Keratinocyte (primary cell): ENCODE results near the gene TNNT3.

Experiments used
- CTCF ChIP-seq, 3 experiments: IDR thresholded peaks in 1 of 3; conservative IDR thresholded peaks in 1 of 3; optimal IDR thresholded peaks in 1 of 3; 2 replicates in 2 of 3; 3 replicates in 1 of 3; pipeline versions ENCODE3 to v1.5.1; 2011; ENCODE audit warnings: low read length in 3 of 3, mild to moderate bottlenecking in 3 of 3, moderate library complexity in 2 of 3, control low read depth in 1 of 3, inconsistent platforms in 1 of 3; ENCODE audit not compliant: insufficient read depth in 2 of 3; ENCODE audit errors: extremely low read depth in 1 of 3
- EZH2 ChIP-seq: IDR thresholded peaks from one replicate; pipeline ENCODE4 v1.6.1; 2012; ENCODE audit warnings: inconsistent platforms, mild to moderate bottlenecking, low read length, moderate library complexity

DNA sequence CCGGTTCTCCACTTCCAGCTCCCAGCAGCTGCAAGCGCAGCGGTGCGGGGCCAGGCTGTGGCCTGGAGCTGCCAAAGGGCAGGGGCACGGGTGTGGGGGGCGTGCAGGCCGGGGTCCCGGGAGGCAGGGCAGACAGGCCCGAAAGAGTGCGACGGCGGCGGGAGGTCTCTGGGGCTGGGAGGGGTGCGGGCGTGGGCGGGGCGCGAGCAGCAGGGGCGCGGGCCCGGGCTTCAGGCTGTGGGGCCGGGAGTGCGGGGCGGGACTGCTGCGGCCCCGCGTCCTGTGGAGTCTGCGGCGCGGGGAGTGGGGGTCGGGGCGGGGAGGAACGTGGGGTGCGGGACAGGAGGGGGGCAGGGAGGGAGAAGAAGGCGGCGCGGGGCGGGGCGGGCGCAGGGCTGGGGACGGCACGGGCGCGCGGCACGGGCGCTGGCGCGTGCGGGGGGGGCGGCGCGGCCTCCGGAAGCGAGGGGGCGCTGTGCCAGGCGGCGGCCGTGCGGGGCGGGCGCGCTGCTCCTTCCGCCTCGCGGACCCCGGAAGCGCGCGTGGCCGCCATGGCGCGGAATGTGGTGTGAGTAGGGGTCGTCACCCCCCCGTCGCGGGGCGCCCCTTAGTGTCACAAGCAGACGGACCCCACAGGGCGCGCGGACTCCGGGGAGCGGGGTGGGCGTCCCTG is 27.4 kb downstream of the TNNT3 start, which contains the start of gene MRPL23:
- TF ChIP-seq EZH2 (no peak), CTCF (optimal IDR thresholded peaks at IDR 0.05 in 1 of 3, IDR thresholded peaks at IDR 0.05 in 1 of 3, conservative IDR thresholded peaks at IDR 0.05 in 1 of 3; ENCODE audit: extremely low read depth in 1 of 3, insufficient read depth in 2 of 3, low read length in 3 of 3) (no peak)
